ENCODE results near the gene SFRP4. TPM values are rescaled to one million over a fixed set of nuclear protein-coding genes. Genes with fewer than 3 reads are reported as not detected.

Gene SFRP4
- total RNA-seq, 4 donors from 2014 or later = 0.15 to 0.94 (median 0.20) TPM

DNA sequence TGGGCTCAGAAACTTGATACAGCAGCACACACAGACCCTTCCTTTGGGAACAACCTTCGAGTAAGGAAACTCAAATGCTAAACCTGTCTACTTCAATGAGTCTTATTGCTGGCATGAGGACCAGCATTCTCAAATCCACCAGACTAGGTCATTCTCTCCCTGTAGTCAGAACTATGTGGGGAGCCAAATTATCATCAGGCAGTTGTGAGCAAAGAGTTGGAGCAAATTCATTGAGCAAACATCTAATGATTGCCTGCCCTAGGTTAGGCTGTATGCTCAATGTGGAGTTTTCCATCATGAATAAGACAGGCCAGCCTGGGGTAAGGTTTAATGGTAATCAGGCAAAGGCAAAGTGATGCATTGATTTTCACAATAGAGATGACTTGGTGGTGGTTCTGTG lies 7.4 kb upstream of the SFRP4 start:
- 57 to 87% methylated on average over 1 of the region's 1 CpG for WGBS, 2 donors
- TF ChIP-seq, protein P1, sequence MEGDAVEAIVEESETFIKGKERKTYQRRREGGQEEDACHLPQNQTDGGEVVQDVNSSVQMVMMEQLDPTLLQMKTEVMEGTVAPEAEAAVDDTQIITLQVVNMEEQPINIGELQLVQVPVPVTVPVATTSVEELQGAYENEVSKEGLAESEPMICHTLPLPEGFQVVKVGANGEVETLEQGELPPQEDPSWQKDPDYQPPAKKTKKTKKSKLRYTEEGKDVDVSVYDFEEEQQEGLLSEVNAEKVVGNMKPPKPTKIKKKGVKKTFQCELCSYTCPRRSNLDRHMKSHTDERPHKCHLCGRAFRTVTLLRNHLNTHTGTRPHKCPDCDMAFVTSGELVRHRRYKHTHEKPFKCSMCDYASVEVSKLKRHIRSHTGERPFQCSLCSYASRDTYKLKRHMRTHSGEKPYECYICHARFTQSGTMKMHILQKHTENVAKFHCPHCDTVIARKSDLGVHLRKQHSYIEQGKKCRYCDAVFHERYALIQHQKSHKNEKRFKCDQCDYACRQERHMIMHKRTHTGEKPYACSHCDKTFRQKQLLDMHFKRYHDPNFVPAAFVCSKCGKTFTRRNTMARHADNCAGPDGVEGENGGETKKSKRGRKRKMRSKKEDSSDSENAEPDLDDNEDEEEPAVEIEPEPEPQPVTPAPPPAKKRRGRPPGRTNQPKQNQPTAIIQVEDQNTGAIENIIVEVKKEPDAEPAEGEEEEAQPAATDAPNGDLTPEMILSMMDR (IDR thresholded peaks at IDR 0.05) = no peak
- TF ChIP-seq POLR2A (IDR thresholded peaks at IDR 0.05) = no peak
- H3K4me3 ChIP-seq (ENCODE audit: low read depth, poor library complexity, severe bottlenecking) = no peak overlapping the region
- intact Hi-C loops (cut with DNase I; ENCODE audit: low total_unique reads) = no loop called here
- DNase-seq (ENCODE audit: low spot score in 2 of 2) = no peak

DNA sequence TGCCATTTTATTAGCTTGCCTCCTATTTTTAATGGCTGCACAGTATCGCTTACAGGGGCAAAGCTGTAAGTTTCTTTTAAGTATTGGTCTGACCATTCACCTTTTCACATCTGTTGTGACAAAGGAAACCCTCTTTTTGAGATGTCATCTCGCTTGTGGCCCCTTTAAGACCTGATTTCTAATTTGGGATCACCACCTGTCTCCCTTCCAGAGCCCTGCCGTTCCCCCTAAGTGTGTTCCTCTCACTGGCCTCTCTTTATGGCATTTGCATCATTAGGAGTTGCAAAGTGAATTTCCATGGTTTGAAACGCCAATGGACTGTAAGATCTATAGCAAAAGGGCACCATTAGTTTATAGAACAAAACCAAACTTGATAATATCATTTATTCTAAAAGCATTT lies 5.3 kb upstream of the SFRP4 start:
- intact Hi-C loops (cut with DNase I; ENCODE audit: low total_unique reads) = no loop called here
- no peak for TF ChIP-seq POLR2A (IDR thresholded peaks at IDR 0.05)
- TF ChIP-seq, protein P1 (IDR thresholded peaks at IDR 0.05) = no peak
- no peak overlapping the region for H3K4me3 ChIP-seq (ENCODE audit: low read depth, poor library complexity, severe bottlenecking)
- DNase-seq (ENCODE audit: low spot score in 2 of 2) = no peak
- 59 to 62% methylated on average over 4 of the region's 4 CpGs for WGBS, 2 donors

DNA sequence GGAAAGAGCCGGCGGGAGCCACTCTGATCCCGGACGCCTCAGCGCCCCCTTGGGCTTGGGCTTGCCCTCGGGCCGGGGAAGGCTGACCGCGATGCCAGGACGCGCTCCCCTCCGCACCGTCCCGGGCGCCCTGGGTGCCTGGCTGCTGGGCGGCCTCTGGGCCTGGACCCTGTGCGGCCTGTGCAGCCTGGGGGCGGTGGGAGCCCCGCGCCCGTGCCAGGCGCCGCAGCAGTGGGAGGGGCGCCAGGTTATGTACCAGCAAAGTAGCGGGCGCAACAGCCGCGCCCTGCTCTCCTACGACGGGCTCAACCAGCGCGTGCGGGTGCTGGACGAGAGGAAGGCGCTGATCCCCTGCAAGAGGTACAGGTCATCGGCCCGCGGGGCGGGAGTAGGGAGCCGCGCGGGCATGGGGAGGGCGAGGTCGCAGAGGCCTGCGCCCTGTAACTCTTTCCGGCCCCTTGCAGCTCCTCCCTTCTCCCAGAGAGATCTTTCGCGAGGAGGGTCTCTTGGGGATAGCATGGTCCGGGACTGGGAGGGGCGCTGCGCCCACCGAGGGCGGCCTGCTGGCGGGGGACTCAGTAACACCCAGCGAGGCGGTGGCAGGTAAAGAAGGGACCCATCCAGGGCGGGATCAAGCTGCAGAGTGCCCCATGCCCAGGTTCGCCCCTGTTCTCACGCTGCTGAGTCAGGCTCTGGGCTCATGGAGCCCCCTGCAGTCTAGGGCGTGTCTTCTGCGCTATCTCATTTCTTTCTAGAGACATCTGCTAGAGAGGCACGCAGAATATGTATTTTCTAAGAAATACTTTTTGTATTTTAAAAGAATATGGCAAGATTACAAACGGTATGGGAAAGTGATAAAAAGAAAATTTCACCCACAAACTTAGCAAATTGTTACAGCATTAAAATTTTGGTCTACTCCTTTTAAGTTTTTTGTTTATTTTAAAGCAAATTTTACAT lies 4.5 kb upstream of the SFRP4 start:
- peak overlapping the region; percentile 37 for H3K4me3 ChIP-seq (ENCODE audit: low read depth, poor library complexity, severe bottlenecking)
- no peak for DNase-seq (ENCODE audit: low spot score in 2 of 2)
- TF ChIP-seq, protein P1 (IDR thresholded peaks at IDR 0.05) = no peak
- TF ChIP-seq POLR2A (IDR thresholded peaks at IDR 0.05) = no peak
- WGBS, 2 donors = 2 to 4% methylated on average over 20 to 48 of the region's 63 CpGs
- intact Hi-C loops (cut with DNase I; ENCODE audit: low total_unique reads) = no loop called here

DNA sequence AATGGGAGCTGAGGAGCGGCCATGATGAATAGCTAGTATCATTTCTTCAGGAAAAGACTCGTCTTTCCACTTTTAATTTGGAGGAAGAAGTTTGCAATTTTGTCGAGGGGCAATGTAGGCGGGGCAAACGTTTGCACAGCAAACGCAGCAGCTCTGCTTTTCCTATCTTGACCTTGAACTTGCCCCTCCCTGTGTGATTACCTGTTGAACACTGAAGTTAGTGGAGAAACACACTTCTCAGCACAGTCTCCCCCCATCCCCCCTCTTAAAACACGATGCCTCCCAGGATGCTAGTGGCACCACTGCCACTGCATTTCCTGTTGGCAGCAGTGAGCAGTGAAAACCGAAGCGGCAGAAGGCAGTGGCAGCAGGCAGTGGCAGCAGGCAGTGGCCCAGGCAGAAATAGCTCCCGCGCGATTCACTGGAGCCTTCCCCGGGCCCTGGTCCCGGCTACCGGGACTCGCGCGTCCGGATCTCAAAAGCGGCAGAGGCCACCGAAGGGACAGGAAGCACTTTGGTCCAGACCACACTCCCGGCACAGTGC lies 3.8 kb upstream of the SFRP4 start, which contains the start of gene EPDR1:
Gene EPDR1, plus strand, starts transcription at position 336 of the 544 bp plus-strand sequence. CDS start 300 bp downstream, outside the sequence.
- peak; percentile 28 to 87 for DNase-seq (ENCODE audit: low spot score in 2 of 2)
- intact Hi-C loops (cut with DNase I; ENCODE audit: low total_unique reads) = no loop called here
- TF ChIP-seq, protein P1 (IDR thresholded peaks at IDR 0.05) = no peak
- TF ChIP-seq POLR2A (IDR thresholded peaks at IDR 0.05) = no peak
- WGBS, 2 donors = 15 to 31% methylated on average over 10 to 22 of the region's 22 CpGs
- peak within 1 kb of the TSS; percentile 37 for H3K4me3 ChIP-seq (ENCODE audit: low read depth, poor library complexity, severe bottlenecking)

DNA sequence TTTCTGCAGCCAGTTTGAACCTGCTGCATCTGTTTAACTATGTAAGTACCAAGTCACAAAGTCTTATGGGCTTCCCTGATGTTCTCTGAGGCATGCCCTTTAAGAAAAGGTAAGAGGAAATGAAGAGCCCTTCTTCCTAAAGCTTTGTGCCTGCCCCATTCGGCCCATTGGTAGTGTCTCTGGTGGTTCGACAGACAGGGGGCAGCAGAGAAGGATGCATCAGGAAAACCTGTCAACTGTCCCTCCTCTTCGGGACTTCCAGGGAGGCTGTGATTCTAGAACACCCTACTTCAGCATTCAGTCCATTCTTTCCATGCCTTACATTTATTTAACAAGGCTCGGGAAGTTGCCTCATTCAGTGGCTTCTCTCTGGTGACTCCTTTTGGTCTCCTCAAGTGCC lies 1.9 kb upstream of the SFRP4 start:
- WGBS, 2 donors = 55 to 81% methylated on average over 4 of the region's 4 CpGs
- no peak for DNase-seq (ENCODE audit: low spot score in 2 of 2)
- intact Hi-C loops (cut with DNase I; ENCODE audit: low total_unique reads) = no loop called here
- no peak for TF ChIP-seq POLR2A (IDR thresholded peaks at IDR 0.05)
- TF ChIP-seq, protein P1 (IDR thresholded peaks at IDR 0.05) = no peak
- no peak overlapping the region for H3K4me3 ChIP-seq (ENCODE audit: low read depth, poor library complexity, severe bottlenecking)
